Epidermal melanocyte (primary cell): ENCODE data around the gene SKIC8.
"Not testable (repeated sequence)": the region's sequence is repeated elsewhere in the genome, so short reads cannot be mapped to it uniquely, and the experiment has no call there.

Source experiments
- DNase-seq: peaks from one replicate; pipeline ENCODE4 v3.0.0; 2011; ENCODE audit warnings: low spot score; ENCODE audit not compliant: insufficient read length

Gene SKIC8

DNA sequence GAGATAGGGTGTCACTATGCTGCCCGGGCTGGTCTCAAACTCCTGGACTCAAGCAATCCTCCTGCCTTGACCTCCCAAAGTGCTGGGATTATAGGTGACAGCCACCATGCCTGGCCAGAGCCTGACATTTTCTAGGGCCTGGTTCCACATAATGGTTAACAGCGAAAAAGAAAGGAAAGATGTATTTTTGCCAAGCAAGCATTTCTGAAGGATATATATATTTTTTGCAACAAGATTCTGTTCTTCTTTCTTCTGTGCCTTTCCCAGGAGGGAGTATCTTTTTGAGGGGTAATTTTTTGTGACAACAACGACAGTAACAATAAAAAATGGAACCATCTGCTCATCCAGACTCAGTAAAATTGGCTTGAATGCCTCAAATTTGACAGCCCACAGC, 43.4 kb downstream of the SKIC8 start:
- no peak for DNase-seq

DNA sequence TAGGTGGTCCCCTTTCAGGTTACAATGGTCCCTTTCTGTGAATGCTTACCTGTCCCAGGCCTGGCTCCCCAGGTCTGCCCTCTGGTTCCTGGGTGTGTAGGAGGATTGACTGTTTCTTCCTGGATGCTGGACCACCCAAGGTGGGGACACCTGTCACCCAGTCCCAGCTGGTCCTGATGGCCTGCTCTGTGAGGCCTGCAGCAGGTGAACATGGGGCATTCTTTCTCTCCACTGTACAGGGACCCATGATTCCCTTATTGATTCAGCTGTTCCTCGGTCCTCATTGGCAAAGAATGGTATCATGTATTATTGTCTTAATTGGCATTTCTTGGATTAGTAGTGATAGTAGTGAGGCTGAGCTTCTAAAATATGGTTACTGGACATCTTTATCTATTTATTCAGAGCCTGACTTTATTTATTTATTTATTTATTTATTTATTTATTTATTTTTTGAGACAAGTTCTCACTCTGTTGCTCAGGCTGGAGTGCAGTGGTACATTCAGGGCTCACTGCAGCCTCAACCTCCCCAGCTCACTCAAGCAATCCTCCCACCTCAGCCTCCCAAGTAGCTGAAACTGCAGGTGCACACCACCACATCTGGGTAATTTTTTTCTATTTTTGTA, 43.9 kb downstream of the SKIC8 start:
- no peak for DNase-seq

DNA sequence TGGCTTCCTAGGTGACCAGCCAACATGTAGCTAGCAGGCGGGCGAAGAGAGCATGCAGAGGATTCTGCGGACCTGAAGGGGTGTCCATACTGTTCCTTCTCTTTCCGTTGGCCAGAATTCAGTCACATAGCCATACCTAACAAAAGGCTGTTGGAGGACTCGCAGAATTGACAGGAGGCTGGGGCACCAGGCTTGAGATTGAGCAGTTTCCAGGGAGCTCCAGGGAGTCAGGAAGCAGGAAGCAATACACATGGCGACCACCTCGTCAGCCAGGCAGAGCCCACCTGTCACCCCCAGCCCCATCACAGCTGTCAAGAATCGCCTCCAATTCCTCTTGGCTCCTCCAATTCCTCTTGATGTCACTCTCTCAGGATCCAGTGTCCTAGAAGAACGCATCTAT, 48.3 kb downstream of the SKIC8 start:
- no peak for DNase-seq

DNA sequence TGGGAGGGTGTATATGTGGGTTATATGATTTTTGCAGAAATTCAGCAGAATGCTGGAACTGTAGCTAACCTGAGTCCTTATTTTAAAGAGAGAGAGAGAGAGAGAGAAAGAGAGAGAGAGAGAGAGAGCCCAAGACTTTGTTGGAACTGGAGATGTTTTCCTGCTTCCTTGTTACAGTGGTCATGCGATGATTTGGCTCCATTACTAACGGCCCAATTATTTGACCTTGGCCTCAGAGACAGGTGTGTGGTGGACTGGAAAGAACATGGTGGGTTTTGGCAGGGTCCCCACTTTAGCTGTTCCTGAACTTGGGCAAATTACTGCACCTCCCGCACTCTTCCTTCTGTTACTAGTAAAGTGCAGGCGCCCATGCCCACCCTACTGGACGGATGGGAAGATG, 50.3 kb downstream of the SKIC8 start:
- DNase-seq = no peak

DNA sequence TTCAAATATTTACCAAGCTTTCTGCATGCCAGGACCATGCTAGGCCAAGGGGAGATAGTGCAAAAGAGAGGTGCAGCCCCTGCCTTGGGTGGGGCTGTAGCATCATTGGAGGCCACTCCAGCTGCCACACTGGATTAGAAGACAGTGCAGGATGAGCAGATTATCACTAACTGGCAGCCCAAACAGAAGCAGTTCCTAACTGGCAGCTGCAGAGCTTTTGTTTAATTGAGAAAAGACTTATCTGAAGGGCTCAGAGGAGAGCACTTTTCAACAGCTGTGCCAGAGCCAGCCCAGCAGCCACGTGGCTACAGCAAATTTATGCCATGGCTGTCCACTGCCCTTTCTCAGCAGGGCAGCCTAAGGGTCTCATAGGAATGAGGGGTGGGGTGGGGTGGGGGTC, 51.5 kb downstream of the SKIC8 start:
- no peak for DNase-seq

DNA sequence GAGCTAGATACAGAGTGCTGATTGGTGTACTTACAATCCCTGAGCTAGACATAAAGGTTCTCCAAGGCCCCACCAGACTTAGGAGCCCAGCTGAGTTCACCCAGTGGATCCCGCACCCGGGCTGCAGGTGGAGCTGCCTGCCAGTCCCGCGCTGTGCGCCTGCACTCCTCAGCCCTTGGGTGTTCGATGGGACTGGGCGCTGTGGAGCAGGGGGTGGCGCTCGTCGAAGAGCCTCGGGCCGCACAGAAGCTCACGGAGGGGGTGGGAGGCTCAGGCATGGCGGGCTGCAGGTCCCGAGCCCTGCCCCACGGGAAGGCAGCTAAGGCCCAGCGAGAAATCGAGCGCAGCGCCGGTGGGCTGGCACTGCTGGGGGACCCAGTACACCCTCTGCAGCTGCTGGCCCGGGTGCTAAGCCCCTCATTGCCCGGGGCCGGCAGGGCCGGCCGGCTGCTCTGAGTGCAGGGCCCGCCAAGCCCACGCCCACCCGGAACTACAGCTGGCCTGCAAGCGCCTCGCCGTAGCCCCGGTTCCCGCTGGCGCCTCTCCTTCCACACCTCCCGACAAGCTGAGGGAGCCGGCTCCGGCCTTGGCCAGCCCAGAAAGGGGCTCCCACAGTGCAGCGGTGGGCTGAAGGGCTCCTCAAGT, 53.3 kb downstream of the SKIC8 start:
- not testable (repeated sequence) for DNase-seq

DNA sequence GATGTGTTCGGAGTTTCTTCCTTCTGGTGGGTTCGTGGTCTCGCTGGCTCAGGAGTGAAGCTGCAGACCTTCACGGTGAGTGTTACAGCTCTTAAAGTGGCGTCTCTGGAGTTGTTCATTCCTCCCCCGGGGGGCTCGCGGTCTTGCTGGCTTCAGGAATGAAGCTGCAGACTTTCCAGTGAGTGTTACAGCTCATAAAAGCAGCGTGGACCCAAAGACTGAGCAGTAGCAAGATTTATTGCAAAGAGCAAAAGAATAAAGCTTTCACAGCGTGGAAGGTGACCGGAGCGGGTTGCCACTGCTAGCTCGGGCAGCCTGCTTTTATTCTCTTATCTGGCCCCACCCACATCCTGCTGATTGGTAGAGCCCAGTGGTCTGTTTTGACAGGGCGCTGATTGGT, 54.0 kb downstream of the SKIC8 start:
- DNase-seq = not testable (repeated sequence)

DNA sequence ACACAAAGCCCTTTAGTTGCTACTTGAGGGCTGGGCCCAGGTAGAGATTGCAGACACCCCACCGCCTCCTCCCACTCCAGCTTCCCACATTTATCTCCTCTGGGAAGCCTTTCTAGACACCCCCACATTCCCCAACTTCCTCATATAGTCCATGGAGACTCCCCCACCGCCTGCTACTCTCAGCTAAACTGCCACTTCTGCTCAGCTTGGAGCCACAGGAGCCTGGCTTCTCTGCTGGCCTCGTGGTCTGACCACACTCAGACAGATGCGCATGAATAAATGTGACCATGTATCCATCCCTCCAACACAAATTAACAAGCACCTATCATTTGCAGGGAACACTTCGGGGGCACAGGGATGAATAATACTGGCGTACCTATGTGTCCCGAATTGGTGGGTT, 54.5 kb downstream of the SKIC8 start:
- DNase-seq = no peak

DNA sequence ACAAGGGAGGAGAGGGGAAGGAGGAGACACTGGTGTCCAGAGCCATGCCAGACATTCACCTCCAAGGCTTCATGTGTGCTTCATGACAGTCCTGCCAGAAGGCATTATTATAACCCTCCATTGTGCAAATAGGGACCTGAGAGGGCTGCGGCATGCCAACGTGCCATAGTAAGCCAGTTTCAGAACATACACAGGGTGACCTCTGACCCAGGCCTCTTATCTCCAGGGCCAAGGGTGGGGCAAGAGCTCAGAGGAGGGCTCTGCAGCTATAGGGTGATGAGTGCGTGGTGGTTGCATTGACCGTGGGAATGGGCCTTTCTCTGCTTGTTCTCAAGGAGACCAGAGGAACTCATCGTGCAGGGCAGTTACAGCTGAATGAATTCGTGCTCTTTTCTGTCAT, 55.3 kb downstream of the SKIC8 start:
- no peak for DNase-seq

DNA sequence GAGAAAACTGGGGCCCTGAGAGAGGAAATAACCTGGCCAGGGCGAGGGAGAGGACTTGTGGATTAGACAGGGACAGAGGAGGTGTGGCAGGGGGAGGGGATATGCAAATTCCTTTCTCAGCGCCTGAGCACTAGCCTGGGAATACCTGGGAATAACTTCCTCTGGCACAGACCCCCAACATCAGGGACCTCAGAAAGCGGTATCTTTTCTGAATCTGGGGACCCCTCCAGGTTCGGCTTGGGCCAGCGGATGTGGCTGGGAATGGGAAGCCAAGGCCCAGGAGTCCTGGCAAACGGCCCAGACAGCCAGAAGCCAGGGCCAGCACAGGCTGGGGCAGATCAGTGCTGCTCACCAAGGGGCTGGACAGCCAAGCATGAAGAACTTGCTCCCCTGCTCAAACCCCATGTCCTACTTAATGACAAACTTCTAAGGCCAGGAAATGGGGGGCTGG, 55.9 kb downstream of the SKIC8 start:
- no peak for DNase-seq

DNA sequence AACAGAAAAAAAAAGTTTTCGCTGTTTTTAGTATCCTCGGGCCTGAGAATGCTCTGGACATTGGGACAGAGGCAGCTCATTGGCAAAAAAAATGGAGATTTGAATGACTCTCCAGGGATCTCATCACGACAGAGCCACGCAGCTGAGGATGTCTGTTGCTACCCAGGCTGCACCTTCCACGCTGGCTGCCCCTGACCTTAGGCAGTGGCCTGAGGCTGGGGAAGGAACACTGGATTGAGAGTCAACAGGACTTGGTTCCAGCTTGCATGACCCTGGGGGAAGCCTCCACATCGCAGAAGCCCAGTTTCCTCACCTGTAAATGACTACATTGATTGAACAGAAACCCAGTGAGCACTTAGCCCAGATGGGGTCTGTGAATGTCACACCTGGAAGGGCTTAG, 56.4 kb downstream of the SKIC8 start:
- DNase-seq = no peak

DNA sequence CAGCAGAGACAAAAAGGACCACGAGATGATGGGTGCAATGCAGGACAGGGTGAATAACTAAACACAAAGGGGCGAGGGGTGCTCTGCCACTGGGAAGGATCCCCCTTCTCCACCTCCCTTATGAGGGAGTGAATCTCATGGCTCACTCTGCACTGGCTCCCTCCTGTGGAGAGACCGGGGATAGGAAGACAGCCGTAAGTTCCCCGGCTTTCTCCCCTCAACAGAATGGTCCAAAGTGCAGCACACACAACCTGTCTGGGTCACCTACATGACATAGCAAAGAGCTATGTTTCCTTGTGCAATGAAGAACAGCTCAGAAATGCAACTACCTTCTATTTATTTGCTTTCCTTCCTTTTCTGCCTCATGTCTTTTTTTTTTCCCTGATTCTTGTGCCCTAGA, 57.3 kb downstream of the SKIC8 start:
- no peak for DNase-seq

DNA sequence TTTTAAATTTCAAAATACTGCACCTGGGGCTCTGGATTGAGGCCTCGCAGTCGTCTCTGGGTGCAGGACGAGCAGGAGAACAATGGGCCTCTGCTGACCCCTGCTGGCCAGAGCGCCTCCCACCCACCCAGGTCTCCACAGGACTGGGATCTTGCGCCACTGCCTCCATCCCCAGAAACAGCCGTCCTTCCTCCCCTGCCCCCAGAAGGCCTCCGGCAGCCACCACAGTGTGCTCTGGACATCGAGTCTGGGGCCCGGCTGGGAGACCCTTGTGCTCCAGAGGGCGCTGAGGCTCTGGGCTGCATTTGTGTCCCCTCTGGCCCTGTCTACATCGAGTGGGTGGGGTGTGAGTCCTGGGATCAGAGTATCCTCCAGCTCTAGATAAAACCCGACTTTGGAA, 58.4 kb downstream of the SKIC8 start:
- DNase-seq = peak; percentile 92

DNA sequence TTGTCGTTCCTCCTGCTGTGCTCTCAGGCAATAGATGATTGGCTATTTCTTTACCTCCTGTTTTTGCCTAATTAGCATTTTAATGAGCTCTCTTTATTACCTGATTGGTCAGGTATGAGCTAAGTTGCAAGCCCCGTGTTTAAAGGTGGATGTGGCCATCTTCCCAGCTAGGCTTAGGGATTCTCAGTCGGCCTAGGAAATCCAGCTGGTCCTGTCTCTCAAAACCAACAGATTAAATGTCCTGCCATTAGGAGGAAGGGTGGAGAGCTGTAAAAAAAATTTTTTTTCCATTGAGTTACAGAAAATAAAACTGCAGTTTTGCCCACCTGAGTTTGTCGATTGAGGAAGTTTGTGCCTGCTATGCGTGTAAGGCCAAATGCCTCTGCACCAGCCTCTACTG, 59.6 kb downstream of the SKIC8 start:
- no peak for DNase-seq

DNA sequence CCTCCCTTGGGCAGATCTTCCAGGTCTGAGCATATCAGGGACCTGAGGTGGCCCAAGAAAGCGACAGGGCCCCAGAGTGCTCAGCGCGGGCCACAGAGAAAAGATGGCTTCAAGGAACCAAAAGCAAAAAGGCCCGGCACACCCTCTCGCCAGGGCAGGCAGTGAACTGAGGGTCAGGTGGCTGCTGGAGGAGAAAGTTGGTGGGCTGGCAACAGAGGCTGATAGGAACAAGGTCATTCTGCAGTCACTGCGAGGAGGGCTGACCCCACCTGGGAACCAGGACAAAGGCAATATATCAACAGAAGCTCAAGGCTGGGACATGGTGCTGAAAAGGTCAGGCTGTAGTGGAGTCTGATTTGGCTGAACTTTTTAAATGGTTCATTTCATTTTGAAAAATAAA, 62.3 kb downstream of the SKIC8 start:
- DNase-seq = no peak

DNA sequence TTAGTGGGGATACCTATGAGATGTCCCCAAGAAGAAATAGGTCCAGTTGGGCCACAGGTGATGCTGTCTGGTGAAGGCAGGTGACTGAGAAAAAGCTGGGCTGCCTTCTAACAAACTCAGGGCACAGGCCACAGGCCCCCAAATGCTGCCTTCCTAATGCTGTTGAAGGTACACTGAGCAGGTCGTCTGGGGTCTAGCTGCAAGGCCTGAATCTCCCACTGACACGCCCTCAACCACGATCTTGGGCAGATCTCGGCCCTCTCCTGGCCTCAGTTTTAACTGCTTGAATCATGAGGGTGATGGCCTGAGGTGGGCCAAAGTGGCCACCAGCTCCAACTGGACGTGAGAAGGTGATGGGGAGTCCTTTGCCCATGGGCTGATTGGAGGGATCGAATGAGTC, 62.9 kb downstream of the SKIC8 start:
- DNase-seq = no peak

DNA sequence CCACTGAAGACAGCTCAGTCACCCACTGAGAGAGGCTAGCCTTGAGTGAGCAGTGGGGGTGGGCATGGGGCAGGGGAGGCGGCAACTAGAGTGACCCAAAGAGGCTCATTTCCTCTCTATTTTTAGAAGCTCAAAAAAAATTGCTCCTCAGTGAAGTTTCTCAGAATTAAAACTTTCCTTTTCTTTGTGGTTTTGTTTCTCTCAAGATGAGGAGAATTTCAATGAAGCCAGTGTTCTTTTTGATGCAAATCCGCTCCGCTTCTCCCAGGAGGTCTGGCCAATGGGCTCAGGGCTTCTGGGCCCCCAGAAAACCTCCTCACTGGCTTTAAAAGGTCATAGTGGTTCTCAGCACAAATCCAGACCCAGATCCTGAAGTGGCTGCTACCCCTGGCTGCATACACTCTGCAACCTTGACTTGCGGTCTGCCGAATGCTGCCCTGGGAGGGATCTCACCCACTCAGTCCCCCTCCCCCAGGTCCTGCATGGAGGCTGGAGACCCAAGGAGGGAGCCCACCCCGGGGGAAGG, 64.8 kb downstream of the SKIC8 start, which contains the start of gene ACSBG1:
TSS of gene ACSBG1 (minus strand) at position 51 of the 526 bp plus-strand sequence. CDS start 64 bp downstream, outside the sequence.
- peak; percentile 81 for DNase-seq

DNA sequence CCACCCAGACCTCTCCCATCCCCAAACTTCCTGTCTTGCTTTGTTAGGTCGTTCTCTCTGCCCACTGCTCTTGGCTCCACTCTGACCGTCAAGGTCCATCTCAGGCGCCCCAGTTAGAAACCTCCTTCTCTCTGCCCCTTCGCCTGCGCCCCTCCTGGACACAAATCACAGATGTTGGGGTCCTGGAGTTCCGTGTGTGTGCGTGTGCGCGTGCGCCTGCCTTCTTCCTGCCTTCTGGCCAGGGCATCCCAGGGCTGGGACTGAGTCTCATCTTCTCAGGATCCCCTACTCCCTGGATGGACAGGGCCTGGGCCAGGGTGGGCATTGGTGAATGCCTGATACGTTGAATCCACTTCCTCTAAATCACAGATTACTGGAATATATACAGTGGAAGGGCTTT, 65.9 kb downstream of the SKIC8 start:
- DNase-seq = no peak
